Activated T-cell treated with anti-CD3 and anti-CD28 coated beads for 24 hours (primary cell): ENCODE measurements around the gene TMEM163.
"Not testable (repeated sequence)": the region's sequence is repeated elsewhere in the genome, so short reads cannot be mapped to it uniquely, and the experiment has no call there.

Source experiments
- DNase-seq: peaks from one replicate; pipeline ENCODE4 v3.0.0-alpha.2; 2020; ENCODE audit warnings: low read depth

TMEM163 gene

DNA sequence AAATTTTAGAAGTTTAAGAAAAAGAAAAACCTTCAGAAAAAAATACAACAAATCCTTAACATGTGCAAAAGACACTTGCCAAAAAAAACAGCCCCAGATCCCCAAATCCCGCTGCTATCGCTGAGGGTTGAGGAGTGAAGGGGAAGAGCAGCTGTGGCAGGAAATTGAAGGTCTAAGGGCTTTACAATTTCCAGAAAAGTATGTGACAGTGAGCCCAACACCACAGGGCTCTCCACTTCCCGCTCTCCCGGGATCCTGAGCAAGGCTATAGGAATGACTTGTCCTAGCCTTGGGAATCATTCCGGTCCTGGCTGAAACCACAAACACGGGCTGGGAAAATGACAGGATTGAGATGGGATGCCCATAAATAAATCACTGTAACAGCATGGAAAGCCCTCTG lies 191.4 kb downstream of the TMEM163 start:
- no peak for DNase-seq

DNA sequence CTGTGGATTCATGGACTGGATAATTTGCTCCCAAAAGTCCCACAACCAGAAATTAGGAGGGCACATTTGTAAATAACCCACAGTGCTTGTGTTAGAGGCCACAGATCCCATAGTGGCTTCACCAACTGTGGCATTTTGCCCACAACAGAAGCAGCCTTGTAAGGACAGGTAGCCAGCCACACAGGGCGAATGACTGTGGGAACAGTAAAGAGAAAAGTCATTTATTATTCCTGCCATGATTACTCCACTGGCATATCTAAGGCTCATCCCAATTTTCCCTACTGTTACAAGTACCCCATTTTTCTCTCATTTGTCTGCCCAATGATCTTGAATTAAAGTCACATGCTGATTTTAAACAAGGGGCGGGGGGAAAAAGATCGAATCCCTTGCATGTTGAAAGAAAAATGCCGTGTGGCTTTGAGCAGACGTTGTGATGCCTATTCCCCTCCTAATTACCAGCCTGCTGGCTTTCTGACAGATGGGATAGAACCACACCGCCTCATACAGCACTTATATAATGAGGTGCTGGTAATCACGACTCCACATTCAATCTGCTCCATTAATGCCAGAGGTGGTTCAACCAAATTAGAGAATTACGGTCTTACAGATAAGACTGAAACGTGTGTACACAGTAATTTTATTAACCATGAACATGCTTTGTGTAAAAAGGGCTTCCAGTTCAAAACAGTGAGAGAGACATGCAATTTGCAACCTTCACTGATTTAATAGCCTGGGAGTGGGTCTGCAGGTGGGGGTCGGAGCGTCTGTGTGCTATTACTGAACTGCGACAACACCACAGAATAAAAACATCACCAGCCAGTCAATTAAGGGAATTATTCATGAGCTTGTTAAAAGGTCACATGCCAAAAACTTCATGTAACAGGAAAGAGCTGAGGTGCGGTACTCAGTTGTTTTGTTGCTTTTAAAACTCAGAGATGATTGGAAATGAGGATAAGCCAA lies 196.0 kb downstream of the TMEM163 start:
- no peak for DNase-seq

DNA sequence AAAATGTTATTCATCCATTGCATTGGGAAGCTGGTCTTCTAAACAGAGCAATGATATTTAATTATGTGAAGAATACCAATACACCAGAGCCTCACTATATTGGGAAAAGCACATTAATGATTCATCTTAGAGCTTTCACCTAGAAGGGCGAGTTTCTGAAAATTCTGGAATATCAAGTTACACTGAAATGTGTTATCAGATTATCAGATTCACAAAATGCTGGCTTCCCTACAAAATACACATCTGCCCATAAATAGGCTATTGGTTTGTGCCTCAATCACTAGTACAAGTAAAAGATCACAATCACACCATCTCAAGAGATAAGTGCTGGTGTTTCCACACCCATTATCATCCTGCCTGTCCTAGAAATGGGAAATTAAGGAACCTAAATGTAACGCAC lies 200.7 kb downstream of the TMEM163 start:
- no peak for DNase-seq

DNA sequence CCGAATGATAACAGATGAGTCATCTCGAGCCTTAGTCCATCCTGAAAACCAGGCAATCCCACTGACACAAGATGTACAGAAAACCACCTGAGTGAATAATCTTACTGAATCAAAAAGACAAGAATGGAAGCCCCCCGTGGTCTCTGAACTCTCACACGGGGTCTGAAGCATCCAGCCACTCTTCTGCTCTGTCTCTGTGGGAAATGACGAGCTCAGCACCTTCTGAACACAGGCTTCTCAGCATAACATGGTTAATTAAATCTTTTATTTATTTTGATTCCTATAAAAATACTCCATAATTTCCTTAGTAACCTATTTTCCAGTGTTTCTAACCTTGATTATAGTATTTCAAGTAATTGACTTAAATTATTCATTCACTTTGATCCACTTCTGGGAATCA lies 203.7 kb downstream of the TMEM163 start:
- DNase-seq: no peak

DNA sequence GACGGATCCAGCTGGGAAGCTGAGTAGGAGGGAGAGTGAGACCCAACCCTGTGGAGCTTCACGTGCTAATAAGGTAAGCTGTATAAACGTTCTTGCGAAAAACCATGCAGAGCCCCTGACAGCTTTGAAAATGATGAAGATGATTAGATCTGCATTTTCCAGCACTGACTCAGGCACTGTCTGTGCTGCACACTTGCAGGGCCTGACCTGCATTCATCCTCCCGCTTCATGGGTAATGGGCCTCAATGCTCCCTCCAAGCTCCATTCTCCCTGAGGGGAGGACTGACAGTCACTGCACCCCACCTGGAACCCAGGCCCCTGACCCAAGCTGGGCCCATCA lies 205.4 kb downstream of the TMEM163 start:
- DNase-seq: no peak

DNA sequence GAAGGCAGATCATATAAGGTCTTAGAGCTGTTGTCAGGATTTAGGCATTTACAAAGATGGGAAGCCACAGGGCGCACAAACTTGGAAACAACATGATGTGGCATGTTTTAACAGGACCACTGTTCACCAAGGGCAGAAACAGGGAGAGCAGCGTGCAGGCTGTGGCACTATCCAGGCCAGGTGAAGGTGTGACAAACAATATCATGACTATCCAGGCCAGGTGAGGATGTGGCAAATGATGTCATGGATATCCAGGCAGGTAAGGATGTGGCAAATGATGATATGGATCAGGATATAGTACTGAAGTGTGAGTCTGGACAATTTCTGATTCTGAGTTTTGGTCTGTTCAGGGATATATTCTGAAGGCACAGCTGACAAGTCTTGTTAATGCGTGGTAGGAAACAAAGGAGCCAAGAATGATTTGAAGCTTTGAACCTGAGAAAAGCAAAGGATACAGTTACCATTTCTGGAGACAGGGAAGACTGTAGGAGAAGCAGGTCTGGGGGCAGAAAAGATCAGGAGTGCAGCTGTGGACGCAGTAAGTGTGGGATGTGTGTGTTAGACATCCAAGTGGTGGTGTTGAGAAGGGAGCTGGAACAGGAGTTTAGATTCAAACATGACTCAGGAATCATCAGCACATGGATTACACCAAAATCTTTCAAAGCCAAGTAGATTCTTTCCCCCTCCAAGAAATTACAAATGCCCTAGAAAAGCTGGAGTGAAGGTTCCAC lies 205.9 kb downstream of the TMEM163 start:
- DNase-seq: no peak

DNA sequence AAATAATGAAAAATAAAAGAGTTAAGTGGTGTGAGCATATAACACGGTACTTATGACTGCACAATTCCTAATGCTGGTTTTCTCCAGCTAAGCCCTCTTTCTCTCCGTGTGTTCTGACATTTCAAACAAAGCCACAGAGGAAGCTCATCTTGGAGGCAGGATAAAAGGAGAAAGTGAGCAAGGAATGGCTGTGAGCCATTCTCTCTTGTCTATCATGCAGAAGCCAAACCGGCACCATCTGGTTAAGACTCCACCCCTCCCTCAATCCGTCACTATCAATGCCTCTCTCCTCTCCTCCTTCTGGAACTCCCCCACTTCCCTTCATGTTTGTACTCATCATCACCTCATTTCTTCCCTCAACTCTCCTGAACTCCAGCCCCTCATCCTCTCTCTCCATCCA lies 210.4 kb downstream of the TMEM163 start:
- DNase-seq: no peak

DNA sequence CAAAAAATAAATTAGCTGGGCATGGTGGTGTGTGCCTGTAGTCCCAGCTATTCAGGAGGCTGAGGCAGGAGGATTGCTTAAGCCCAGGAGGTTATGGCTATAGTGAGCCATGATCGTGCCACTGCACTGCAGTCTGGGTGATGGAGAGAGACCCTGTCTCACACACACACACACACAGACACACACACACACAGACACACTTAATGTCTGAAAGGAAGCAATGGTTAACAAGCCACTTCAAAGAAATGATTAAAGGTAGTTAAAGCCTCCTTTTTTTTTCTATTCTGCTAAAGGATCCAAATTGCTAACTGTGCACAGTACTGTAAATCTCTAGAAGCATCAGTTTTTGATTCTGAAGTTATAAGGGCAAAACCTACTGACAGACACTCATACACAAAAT lies 211.1 kb downstream of the TMEM163 start:
- no peak for DNase-seq

DNA sequence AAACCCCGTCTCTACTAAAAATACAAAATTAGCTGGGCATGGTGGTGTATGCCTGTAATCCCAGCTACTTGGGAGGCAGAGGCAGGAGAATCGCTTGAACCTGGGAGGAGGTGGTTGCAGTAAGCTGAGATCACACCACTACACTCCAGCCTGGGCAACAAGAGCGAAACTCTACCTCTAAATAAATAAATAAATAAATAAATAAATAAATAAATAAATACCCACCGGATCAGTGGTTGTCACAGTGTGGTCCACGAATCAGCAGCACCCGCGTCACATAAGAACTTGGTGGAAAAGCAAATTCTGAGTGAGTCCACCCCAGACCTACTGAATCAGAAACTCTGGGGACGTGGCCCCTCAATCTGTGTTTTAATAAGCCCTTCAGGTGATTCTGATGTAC lies 211.6 kb downstream of the TMEM163 start:
- DNase-seq: not testable (repeated sequence)

DNA sequence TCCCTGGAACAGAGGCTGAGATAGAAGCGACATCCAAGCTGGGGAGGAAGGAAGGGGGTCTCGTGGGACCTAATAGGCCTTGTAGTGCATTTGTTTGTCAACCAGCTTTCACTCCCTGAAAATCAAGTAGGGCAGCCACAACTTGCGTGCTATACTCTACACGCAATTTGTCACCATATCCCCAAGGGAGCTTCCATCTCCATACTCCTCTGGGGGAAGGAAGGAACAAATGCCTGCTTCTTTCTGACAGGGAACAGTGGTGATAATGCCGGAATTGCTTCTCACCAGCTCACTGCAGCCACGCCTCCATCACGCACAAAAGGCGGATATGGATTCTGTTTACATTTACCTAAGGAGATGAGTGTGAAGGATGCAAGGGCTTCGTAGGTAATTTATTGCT lies 213.4 kb downstream of the TMEM163 start:
- DNase-seq: no peak

DNA sequence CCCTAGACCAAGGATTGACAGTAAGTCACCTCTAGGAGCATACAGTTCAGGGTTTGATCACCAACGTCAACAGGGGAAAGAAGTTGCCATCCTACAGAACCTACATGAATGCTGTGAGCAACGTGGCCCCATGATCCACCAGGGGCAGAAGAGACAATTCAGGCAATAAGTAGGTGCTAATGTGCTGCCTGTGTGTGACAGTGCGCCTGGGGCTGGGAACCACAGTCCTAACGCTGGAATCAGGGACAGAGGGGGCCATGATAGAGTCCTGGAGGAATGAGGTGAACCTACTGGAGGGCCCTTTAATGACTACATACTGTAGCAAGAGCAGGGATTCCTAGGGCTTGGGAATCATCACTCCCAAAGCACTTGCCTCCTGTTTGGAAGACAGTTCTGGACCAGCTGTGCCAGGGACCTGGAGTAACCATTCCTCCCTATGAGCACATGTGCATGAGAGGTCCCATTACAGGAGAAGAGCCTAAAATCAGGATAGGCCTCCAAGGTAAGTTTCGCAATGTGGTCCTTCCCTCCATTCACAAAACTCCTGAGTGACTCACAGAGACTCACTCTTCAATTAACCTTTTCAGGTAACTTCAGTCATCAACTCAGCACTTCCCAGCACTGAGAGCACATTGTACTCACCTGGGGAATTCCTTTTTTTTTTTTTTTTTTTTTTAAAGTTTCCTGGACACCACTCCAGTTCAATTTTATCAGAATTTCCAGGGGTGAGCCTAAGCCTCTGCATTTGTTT lies 214.0 kb downstream of the TMEM163 start:
- DNase-seq: no peak

DNA sequence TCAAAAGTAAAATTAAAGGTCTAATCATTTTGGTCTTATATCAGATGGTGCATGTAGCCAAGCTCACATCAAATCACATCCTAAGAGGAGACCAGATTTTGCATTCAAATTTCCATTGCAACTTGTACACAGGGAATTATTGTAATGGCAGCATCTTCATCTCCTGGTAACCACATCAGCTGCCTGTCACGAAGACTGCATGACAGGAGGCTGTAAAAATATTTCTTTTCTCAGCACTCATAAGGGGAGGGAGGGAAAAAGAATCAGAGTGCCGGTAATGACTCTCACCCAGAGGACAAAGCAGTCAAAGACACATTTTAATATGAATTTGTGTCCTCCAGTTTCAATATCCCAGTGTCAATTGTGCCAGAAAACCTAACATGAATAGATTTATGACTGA lies 216.7 kb downstream of the TMEM163 start:
- DNase-seq: no peak

DNA sequence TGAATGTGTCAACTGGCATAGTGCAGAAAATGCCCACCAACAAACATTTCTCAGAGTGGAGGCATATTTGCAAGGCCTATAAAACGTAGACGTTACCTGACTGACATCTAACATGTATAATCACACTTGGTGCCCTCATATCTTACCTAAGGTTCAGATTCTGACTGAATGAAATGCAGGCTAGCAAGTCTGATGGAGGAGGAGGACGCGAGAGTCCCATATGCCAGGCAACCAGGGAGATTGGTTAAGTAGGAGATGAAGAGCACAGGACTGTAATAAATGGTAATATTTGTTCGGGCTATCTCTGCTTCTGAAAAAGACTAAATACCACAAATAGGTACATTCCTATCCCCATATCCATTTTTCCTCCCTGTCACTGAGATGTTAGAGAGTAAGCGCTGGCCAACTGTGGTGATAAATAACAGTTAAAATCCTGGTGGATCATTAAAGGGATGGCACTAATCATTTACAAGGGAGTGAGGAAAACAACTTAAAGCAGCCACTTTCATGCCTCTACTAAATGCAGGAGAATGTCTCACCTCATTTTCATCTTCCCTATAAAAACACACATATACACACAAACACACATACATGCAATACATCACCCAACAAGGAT lies 217.2 kb downstream of the TMEM163 start:
- DNase-seq: no peak

DNA sequence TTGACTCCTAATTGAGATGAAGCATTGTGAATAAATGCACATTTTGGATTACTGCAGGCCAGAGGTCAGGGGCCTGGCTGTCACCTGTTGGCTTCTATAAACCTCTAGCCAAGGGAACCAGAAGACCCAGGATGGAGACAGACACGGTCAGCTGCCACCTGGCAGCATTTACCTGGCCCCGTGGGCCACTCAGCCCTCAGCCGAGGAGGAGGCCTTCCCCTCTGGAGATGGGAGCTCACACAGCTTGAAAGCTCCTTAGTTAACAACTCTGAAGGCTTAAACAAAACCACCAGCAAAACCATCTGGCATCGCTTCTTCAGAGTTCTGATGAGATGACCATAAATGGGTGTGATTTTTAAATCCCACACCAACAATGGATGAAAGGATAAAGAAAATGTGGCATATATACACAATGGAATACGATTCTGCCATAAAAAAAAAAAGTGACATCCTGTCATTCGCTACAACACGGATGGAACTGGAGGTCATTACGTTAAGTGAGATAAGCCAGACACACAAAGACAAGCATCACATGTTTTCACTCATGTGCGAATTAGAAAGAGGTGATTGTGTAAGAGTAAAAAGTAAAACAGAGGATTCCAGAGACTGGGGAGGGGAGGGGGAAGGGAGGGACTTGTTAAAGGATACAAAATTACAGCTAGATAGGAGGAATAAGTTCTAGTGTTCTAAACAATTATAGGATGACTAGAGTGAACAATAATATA lies 218.4 kb downstream of the TMEM163 start:
- no peak for DNase-seq

DNA sequence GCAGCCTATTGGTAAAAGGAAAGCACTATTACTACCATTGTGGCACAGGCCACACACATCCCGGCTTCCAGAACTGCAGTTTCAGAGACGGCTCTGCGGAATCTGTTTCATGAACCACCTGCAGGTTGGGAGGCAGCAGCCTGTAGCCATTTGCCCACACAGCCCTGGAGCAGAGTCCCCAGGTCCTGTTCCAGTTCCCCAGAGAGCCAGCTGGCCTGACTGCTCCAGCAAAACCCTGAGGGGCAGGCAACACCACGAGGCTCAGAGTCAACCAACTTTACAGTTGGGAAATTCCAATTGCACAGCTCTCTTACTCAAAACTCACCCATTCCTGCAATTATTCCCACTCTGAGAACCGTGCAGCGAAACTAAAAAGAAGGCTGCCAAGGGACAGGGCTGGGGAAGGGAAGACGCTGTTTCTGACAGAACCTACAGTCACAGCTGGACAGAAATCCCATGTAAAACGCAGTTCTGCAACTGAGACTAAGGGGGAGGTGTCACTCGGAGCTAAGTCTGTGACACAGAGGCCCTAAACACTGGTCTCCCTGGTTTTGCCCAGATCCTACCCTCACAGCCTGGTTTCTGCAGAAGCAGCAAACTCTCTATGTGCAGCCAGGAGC lies 219.4 kb downstream of the TMEM163 start:
- no peak for DNase-seq

DNA sequence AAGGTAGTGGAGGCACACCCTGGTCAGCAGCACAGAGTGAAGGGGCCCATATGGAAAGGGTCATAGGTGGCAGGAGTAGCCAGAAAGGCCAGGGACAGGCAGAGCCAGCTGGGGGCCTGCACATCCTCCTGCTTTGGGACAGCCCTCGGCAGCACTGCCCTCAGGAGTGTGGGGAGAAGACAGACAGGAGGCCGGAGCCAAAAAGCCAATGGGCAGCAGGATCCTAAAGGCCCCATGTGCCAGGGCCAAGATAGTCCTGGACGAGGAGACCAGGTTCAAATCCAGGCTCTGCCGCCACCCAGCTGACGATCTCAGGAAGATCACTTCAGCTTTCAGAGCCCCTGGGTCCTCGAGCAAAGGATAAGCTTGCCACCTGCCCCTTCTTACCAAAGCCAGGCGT lies 220.1 kb downstream of the TMEM163 start:
- no peak for DNase-seq

DNA sequence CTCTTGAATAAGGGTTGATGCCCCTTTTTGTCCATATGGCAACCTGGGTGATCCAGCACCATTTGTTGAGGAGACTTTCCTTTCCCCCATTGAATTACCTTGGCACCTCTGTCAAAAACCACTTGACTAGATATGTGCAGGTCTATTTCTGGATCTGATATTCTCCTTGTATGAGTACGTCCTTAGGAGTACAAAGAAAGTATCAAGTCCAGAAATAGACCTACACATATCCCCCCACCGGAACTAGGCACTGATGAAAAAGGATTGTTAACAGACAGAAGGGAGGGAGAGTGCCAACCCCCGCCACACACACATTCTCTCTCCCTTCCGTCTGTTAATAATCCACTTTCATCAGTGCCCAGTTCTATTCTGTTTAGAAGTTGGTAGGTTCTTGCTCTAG lies 225.0 kb downstream of the TMEM163 start:
- no peak for DNase-seq

DNA sequence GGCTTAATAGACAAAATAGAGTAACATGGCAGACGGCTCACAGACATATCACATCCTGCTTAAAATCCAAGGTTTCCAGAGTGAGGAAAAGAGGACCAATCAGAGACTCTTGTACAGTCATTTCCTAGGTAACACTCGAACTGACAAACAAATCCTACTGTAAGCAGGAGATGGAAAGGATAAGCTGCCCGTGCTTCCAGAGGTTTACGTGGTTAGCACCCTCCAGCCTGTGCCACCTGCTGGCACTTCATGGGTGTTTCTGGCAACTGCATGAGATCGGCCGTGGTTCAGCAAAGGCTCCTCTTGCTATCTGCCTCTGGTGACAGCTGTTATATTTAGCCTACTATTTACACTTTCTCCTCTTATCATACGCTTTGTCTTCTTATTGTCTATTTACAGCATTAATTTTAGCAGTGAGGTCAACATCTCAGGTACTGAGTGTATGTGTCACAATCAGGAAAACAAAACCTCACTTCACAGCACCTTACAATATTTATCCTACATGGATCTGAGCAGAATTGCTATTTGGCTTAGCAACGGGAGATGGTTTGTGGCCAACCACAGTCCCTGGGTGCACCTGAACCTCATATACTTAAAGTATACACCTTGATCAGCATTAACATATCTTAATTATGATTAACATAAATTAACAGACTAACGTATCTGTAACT lies 226.9 kb downstream of the TMEM163 start:
- DNase-seq: no peak

DNA sequence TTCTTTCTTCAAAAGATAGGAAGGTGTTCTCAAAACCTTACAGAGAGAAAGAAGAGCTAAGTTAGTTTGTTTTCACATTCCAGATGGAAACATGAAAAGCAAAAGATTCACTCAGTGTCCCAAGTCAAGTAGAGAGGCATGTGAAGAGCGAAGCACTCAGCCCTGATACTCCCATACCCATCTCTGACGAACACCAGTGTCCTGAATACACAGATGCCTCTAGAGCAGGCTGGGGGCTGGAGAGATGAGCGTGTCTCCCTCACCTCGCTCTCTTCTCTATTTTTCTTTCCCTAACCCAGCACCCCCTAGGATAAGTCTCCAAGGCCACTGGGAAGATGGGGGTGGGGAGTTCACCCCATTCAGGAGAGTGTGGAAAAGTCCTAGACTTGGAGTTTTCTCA lies 227.8 kb downstream of the TMEM163 start:
- DNase-seq: no peak

DNA sequence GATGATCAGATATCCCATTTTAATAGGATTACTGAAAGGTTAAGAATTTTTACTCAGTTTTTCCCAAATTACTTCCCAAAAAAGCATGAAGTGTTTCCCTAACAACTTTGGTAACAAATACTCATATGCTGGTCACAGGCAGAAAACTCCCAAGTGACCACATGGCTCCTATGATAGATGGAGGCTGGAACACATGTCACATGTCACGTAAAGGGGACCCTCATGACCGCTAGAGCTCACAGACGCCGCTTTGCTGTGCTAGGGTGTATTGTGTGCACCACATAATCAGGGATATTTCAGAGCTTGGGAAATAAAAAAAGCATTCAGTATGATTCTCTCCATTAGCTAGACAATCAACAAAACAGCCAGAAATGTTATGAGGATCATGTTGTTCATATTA lies 228.2 kb downstream of the TMEM163 start:
- no peak for DNase-seq
